ENCODE results near the gene FAM217A.

The FAM217A gene

DNA sequence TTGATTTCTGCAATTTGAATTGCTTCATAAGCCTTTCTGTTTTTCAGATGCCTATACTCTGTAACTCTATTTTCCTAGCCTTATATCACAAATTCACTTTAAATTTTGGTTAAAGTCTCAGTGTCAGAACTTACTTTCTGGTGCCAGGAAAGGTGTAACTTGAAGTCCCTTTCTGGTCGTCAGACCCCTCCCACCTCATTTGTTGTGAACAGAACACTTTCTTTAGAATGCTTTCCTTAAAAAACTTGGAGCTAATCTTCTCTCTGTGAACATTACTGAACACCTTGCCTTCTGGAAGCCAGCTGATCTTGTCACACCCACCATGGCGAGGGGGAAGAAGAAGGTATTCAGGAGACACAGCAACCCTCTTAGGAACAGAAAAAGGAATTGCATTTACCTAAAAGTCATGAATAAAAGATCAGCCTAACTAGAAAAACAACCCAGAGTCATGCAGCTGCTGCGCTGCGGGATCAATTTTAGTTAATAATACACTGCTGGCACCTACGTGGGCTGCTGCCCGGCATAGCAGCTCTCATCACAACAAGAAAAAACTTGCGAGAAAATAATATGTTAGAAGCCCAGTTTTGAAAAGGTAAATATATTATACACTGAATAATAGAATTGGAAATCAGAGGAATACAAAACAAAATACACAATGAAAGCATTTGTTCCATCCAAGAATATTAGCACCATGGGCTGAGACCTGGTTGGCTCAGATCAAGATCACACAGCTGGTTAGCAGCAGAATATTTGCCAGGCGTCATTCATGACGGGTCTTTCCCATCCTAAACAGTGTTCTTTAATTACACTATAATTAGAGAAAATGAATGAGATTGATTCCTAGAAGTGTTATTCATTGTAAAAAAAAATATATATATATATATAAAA lies 5.8 kb upstream of the FAM217A start:
- no peak for TF ChIP-seq CTCF (conservative IDR thresholded peaks at IDR 0.05; ENCODE audit: low read depth, low read length)
- H3K27ac ChIP-seq, result no peak overlapping the region
- no peak overlapping the region for H3K4me3 ChIP-seq (IDR thresholded peaks at IDR 0.05; ENCODE audit: insufficient read depth, low read depth, low read length)
- H3K36me3 ChIP-seq (ENCODE audit: insufficient read depth), result no peaks in the 10 kb centered on the region
- no peak overlapping the region for H2AFZ ChIP-seq (ENCODE audit: low read depth)
- H3K9ac ChIP-seq, result no peak overlapping the region
- H3K79me2 ChIP-seq (ENCODE audit: insufficient read depth, low read depth), result no peaks in the 10 kb centered on the region
- H3K4me1 ChIP-seq (ENCODE audit: low read depth, poor library complexity, severe bottlenecking), result no peaks in the 10 kb centered on the region
- H4K20me1 ChIP-seq (ENCODE audit: insufficient read depth), result no peaks in the 10 kb centered on the region
- H3K27me3 ChIP-seq (ENCODE audit: insufficient read depth, low read depth), result no peaks in the 10 kb centered on the region
- H3K4me2 ChIP-seq, result no peak overlapping the region

GRCh38 chr6:4074478-4075235 lies 4.3 kb downstream of the FAM217A start:
- H3K36me3 ChIP-seq (ENCODE audit: insufficient read depth), result no peaks in the 10 kb centered on the region
- no peaks in the 10 kb centered on the region for H4K20me1 ChIP-seq (ENCODE audit: insufficient read depth)
- no peaks in the 10 kb centered on the region for H3K4me1 ChIP-seq (ENCODE audit: low read depth, poor library complexity, severe bottlenecking)
- H3K9ac ChIP-seq, result no peak overlapping the region
- no peaks in the 10 kb centered on the region for H3K79me2 ChIP-seq (ENCODE audit: insufficient read depth, low read depth)
- no peak overlapping the region for H2AFZ ChIP-seq (ENCODE audit: low read depth)
- H3K4me3 ChIP-seq (IDR thresholded peaks at IDR 0.05; ENCODE audit: insufficient read depth, low read depth, low read length), result no peak overlapping the region
- H3K27me3 ChIP-seq (ENCODE audit: insufficient read depth, low read depth), result no peaks in the 10 kb centered on the region
- TF ChIP-seq CTCF (conservative IDR thresholded peaks at IDR 0.05; ENCODE audit: low read depth, low read length), result no peak
- H3K27ac ChIP-seq, result no peak overlapping the region
- H3K4me2 ChIP-seq, result no peak overlapping the region

DNA sequence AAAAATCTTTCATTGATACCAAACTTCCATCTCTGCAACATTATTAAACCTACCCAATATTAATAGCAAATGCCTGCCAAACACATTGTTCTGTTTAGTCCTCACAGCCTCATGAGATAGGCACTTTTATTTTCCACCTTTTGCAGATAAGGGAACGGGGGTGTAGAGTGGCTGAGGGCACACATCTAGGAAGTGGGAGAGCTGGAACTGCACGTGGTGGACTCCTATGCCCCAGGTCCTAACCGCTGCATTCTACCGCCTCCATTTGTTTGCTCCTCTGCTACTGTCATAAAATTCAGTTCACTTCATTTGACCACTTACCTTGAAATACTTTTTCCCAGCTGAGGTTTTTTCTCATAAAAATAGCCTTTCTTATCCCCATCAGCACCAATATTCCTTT lies 7.6 kb downstream of the FAM217A start:
- Histone ChIP-seq H3K4me2 (no peak overlapping the region), H3K36me3 (ENCODE audit: insufficient read depth) (no peaks in the 10 kb centered on the region), H2AFZ (ENCODE audit: low read depth) (no peak overlapping the region), H4K20me1 (ENCODE audit: insufficient read depth) (no peaks in the 10 kb centered on the region), H3K4me1 (ENCODE audit: low read depth, poor library complexity, severe bottlenecking) (no peaks in the 10 kb centered on the region), H3K27ac (no peak overlapping the region), H3K27me3 (ENCODE audit: insufficient read depth, low read depth) (no peaks in the 10 kb centered on the region), H3K9ac (no peak overlapping the region), H3K4me3 (IDR thresholded peaks at IDR 0.05; ENCODE audit: insufficient read depth, low read depth, low read length) (no peak overlapping the region), H3K79me2 (ENCODE audit: insufficient read depth, low read depth) (no peaks in the 10 kb centered on the region)
- TF ChIP-seq CTCF (conservative IDR thresholded peaks at IDR 0.05; ENCODE audit: low read depth, low read length), result no peak

DNA sequence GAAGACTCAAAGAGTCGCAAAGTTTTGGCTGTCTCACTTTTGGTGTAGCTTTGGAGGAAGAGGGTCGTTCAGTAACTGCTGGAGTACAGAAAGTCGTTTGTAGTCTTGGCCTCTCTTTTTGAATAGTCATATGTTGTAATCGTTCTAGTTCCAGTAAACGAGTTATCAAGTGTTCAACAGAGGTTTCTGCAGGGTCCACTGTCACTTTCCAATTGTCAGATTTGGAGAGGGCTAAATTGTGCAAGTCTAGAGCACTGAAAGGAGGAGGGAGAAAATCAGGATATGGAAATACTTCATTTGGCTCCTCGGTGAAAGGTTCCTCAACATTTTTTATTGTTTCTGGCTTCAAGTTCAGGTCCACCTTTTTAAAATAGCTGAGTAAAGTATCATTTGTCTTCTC lies 9.7 kb downstream of the FAM217A start:
- no peaks in the 10 kb centered on the region for H3K36me3 ChIP-seq (ENCODE audit: insufficient read depth)
- no peaks in the 10 kb centered on the region for H4K20me1 ChIP-seq (ENCODE audit: insufficient read depth)
- no peaks in the 10 kb centered on the region for H3K79me2 ChIP-seq (ENCODE audit: insufficient read depth, low read depth)
- H3K4me1 ChIP-seq (ENCODE audit: low read depth, poor library complexity, severe bottlenecking), result no peaks in the 10 kb centered on the region
- no peak overlapping the region for H3K4me3 ChIP-seq (IDR thresholded peaks at IDR 0.05; ENCODE audit: insufficient read depth, low read depth, low read length)
- H3K27me3 ChIP-seq (ENCODE audit: insufficient read depth, low read depth), result no peaks in the 10 kb centered on the region
- H3K9ac ChIP-seq, result no peak overlapping the region
- H3K27ac ChIP-seq, result no peak overlapping the region
- TF ChIP-seq CTCF (conservative IDR thresholded peaks at IDR 0.05; ENCODE audit: low read depth, low read length), result no peak
- H3K4me2 ChIP-seq, result no peak overlapping the region
- H2AFZ ChIP-seq (ENCODE audit: low read depth), result no peak overlapping the region

Measured in KMS-11 (cell line).